Cardiac septum (tissue), 1 donor: Measurements from ENCODE around the gene EPO. TPM values are rescaled to one million over a fixed set of nuclear protein-coding genes. Genes with fewer than 3 reads are reported as not detected.
"Not testable (repeated sequence)": the region's sequence is repeated elsewhere in the genome, so short reads cannot be mapped to it uniquely, and the experiment has no call there.

Source experiments
- DNase-seq: peaks from one replicate; pipeline ENCODE4 v3.0.0-alpha.2; 2020; ENCODE audit warnings: low spot score
- intact Hi-C: fragments of 100-400 bp; cut with DNase I; formaldehyde crosslinking; loops from one replicate; pipeline ENCODE4 v1.14.0; 2022
- total RNA-seq: library from RNA; stranded (reverse); fragmentation: NEBNext Ultra II Directional; extraction: Animal tissue kit (Norgen Biotek cat#: 25700); gene quantifications from one replicate; pipeline ENCODE4 v1.2.1, GENCODE V29; 2021
- donor health status: DM: no; HTN: no; CAD: no.

EPO gene
- total RNA-seq, 1 donor from 2014 or later = not detected

GRCh38 chr7:100722480-100723212, 2.4 kb downstream of the EPO start:
- DNase-seq = no peak
- intact Hi-C loops = loop anchor here (5.0 kb wide), 1 partner anchor 255 kb away; no protein-coding TSS in a partner anchor

- intact Hi-C loops = loop anchor here (5.0 kb wide), 1 partner anchor 257 kb away; no protein-coding TSS in a partner anchor
- no peak for DNase-seq
These were observed 3.5 kb downstream of the EPO start for GRCh38 chr7:100723732-100724275.

GRCh38 chr7:100724364-100724763, 4.1 kb downstream of the EPO start:
- intact Hi-C loops = loop anchor here (5.0 kb wide), 1 partner anchor 257 kb away; no protein-coding TSS in a partner anchor
- DNase-seq = not testable (repeated sequence)

GRCh38 chr7:100726996-100727761, 6.9 kb downstream of the EPO start:
- no peak for DNase-seq
- intact Hi-C loops = no loop called here

GRCh38 chr7:100728196-100728595, 7.9 kb downstream of the EPO start:
- no peak for DNase-seq
- intact Hi-C loops = no loop called here

- no peak for DNase-seq
- intact Hi-C loops = no loop called here
These were observed 10.0 kb downstream of the EPO start for GRCh38 chr7:100730136-100730800.

- intact Hi-C loops = no loop called here
These were observed 11.8 kb downstream of the EPO start for GRCh38 chr7:100731937-100732636.

GRCh38 chr7:100735730-100736129, 15.5 kb downstream of the EPO start:
- DNase-seq = no peak
- intact Hi-C loops = no loop called here

More at GRCh38 chr7:100731937-100732636, 11.8 kb downstream of the EPO start:
- no peak for DNase-seq

GRCh38 chr7:100736671-100737070, 16.4 kb downstream of the EPO start:
- DNase-seq = no peak
- intact Hi-C loops = no loop called here

- intact Hi-C loops = no loop called here
These were observed 19.7 kb downstream of the EPO start for GRCh38 chr7:100739934-100740333.

GRCh38 chr7:100744605-100745004, 24.3 kb downstream of the EPO start:
- intact Hi-C loops = no loop called here
- DNase-seq = no peak

More at GRCh38 chr7:100739934-100740333, 19.7 kb downstream of the EPO start:
- DNase-seq = no peak

GRCh38 chr7:100745184-100745583, 24.9 kb downstream of the EPO start:
- intact Hi-C loops = no loop called here
- no peak for DNase-seq

- no peak for DNase-seq
- intact Hi-C loops = loop anchor here (10.0 kb wide), 1 partner anchor 672 kb away; no protein-coding TSS in a partner anchor
These were observed 32.7 kb downstream of the EPO start for GRCh38 chr7:100752994-100753393.

- no peak for DNase-seq
- intact Hi-C loops = loop anchor here (10.0 kb wide), 1 partner anchor 671 kb away; no protein-coding TSS in a partner anchor
These were observed 33.5 kb downstream of the EPO start for GRCh38 chr7:100753750-100754149.

GRCh38 chr7:100759357-100760171, 39.3 kb downstream of the EPO start:
- intact Hi-C loops = loop anchor here (10.0 kb wide), 1 partner anchor 665 kb away; no protein-coding TSS in a partner anchor
- DNase-seq = no peak

- intact Hi-C loops, DNase-seq: not testable (repeated sequence)
These were observed 42.6 kb downstream of the EPO start for GRCh38 chr7:100762841-100763240.

- no peak for DNase-seq
- intact Hi-C loops = no loop called here
These were observed 43.4 kb downstream of the EPO start for GRCh38 chr7:100763556-100764140.

GRCh38 chr7:100764841-100765240, 44.6 kb downstream of the EPO start:
- DNase-seq = no peak
- intact Hi-C loops = no loop called here
